DMS79 (cell line): ENCODE measurements around the gene DNAJC9.

Experiments used
- DNase-seq: peaks from one replicate; lab custom pipeline; 2025; lab: John Stamatoyannopoulos, UW

DNAJC9 gene

GRCh38 chr10:73238990-73239566, 8.0 kb downstream of the DNAJC9 start:
- no peak for DNase-seq

GRCh38 chr10:73234695-73235094, 12.4 kb downstream of the DNAJC9 start:
- DNase-seq: no peak

- DNase-seq: no peak
These were observed 13.2 kb downstream of the DNAJC9 start for GRCh38 chr10:73233883-73234282.

- DNase-seq: no peak
These were observed 14.2 kb downstream of the DNAJC9 start for GRCh38 chr10:73232887-73233286.

- no peak for DNase-seq
These were observed 17.5 kb downstream of the DNAJC9 start for GRCh38 chr10:73229567-73229966.

GRCh38 chr10:73228247-73228646, 18.8 kb downstream of the DNAJC9 start:
- DNase-seq: no peak

GRCh38 chr10:73226663-73227062, 20.4 kb downstream of the DNAJC9 start:
- no peak for DNase-seq

- no peak for DNase-seq
These were observed 21.5 kb downstream of the DNAJC9 start for GRCh38 chr10:73225518-73225917.

GRCh38 chr10:73220989-73221388, 26.1 kb downstream of the DNAJC9 start:
- no peak for DNase-seq

GRCh38 chr10:73219384-73219783, 27.7 kb downstream of the DNAJC9 start:
- DNase-seq: no peak

GRCh38 chr10:73218431-73219191, 28.4 kb downstream of the DNAJC9 start:
- DNase-seq: no peak

GRCh38 chr10:73217628-73218027, 29.4 kb downstream of the DNAJC9 start:
- no peak for DNase-seq

- DNase-seq: no peak
These were observed 31.3 kb downstream of the DNAJC9 start for GRCh38 chr10:73215749-73216148.

- DNase-seq: no peak
These were observed 35.8 kb downstream of the DNAJC9 start for GRCh38 chr10:73211106-73211811.

- no peak for DNase-seq
These were observed 36.5 kb downstream of the DNAJC9 start for GRCh38 chr10:73210395-73211105.

GRCh38 chr10:73209705-73210104, 37.4 kb downstream of the DNAJC9 start:
- no peak for DNase-seq

- DNase-seq: no peak
These were observed 39.2 kb downstream of the DNAJC9 start for GRCh38 chr10:73207883-73208282.

GRCh38 chr10:73206385-73206784, 40.7 kb downstream of the DNAJC9 start:
- no peak for DNase-seq

- DNase-seq: no peak
These were observed 41.2 kb downstream of the DNAJC9 start for GRCh38 chr10:73205890-73206289.

GRCh38 chr10:73205081-73205480, 42.0 kb downstream of the DNAJC9 start:
- DNase-seq: no peak
